Activated naive CD4-positive, alpha-beta T cell treated with anti-CD3 and anti-CD28 coated beads, Interleukin-2, amount 10 ng/mL, durations not matched to agents 7 days and 5 days (primary cell): ENCODE measurements around the gene KLC4.
"Not testable (repeated sequence)": the region's sequence is repeated elsewhere in the genome, so short reads cannot be mapped to it uniquely, and the experiment has no call there.

Source experiments
- CTCF ChIA-PET: fragments of 350-600 bp; sonication (Branson Sonifier 250); formaldehyde crosslinking; loops from one replicate; lab custom pipeline; 2021; ENCODE audit warnings: antibody characterized with exemption; lab: Charles Lee
- DNase-seq: peaks from one replicate; pipeline ENCODE4 v3.0.0-alpha.2; 2020
- H3K27ac Mint-ChIP-seq: one replicate; pipeline ENCODE4 v1.8.0; 2021; ENCODE audit warnings: mild to moderate bottlenecking, moderate library complexity, mixed read lengths
- H3K27me3 Mint-ChIP-seq: one replicate; pipeline ENCODE4 v1.8.0; 2021; ENCODE audit warnings: mild to moderate bottlenecking, mixed read lengths
- H3K36me3 Mint-ChIP-seq: one replicate; pipeline ENCODE4 v1.8.0; 2021; ENCODE audit warnings: mixed read lengths
- H3K4me1 Mint-ChIP-seq: one replicate; pipeline ENCODE4 v1.8.0; 2021; ENCODE audit warnings: mixed read lengths
- H3K4me3 Mint-ChIP-seq: one replicate; pipeline ENCODE4 v1.8.0; 2021; ENCODE audit warnings: mild to moderate bottlenecking, moderate library complexity, mixed read lengths
- H3K9me3 Mint-ChIP-seq: one replicate; pipeline ENCODE4 v1.8.0; 2021; ENCODE audit warnings: mixed read lengths

Gene KLC4

DNA sequence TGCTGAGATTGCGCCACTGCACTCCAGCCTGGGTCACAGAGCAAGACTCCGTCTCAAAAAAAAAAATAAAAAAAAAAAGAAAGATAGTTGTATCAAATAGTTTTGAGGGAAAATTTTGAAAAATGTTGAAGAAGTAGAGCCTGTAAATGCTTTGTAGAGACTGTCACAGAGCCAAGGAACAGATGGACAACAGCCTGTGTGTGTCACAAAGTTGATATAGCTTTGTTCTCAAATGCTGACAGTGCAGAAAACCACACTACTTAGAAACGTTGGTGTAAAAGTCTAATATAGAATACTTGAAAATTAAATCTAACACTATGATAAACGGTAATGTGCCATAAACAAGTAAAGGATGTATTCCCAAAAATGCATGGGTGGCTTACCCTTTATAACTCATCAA lies 42.1 kb downstream of the KLC4 start:
- Mint-ChIP-seq H3K4me1 (no peaks in the 10 kb centered on the region), H3K4me3 (no peak overlapping the region), H3K36me3 (no peaks in the 10 kb centered on the region), H3K27me3 (peaks cover 37% of the 10 kb centered on the region), H3K27ac (no peak overlapping the region), H3K9me3 (no peaks in the 10 kb centered on the region)
- no peak for DNase-seq
- CTCF ChIA-PET: no interaction called here

DNA sequence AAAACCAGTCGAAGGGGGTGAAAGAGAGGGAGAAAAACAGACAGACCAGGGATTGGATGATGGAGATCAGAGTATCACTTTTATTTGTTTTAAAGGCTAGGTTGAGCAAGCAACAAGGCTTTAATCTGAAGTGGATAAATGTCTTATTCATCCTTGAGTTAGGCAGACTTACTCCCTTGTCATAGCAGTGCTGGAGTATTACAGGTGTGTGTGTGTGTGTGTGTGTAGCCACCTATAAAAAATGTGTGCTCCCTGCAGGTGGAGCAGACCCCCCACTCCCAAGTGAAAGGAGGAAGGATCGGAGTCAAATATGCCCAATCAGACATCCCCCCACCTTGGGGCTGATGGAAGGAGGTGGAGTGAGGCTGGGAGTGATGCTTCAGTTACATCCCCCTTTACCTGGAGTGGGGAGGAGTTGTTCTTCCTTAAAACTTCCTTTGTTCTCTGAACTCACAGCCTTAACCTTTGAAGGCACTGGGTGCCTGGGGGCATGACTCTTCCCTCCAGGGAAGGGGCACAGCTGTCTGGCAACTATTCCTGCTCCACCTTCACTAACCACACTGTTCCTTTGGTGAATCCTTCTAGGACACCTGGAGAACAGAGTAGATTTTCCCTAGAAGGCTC lies 43.9 kb downstream of the KLC4 start:
- H3K4me3 Mint-ChIP-seq: no peak overlapping the region

DNA sequence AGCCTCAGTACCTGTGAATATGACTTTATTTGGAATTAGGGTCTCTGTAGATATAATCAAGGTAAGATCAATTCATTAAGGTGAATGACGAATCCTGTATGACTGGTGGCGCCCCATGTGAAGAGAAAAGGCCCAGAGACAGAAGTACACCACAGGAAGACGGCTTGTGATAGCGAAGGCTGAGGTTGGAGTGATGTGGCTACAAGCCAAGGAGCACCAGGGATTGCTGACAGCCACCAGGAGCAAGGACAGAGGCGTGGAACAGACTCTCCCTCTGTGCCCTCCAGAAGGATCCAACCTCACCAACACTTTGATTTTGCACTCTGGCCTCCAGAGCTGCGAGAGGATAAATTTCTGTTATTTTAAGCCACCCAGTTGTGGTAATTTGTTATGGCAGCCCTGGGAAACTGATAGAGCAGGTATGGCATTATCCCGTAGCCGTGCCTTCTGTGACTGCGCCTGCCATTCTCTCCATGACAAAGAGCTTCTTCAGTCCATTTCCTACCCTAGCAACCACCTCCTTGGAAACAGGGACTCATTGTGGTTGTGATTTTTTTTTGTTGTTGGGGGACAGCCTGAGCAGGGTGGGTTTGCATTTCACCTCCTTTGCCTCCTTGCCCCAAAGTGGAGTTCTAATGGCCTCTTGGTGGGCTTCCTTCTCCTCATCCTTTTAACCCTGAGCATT lies 46.2 kb downstream of the KLC4 start:
- Mint-ChIP-seq H3K27ac (no peak overlapping the region), H3K4me1 (no peaks in the 10 kb centered on the region), H3K9me3 (no peaks in the 10 kb centered on the region), H3K36me3 (no peaks in the 10 kb centered on the region), H3K27me3 (peaks cover 24% of the 10 kb centered on the region), H3K4me3 (no peak overlapping the region)
- no peak for DNase-seq
- CTCF ChIA-PET: no interaction called here

More for the DNA sequence above, 43.9 kb downstream of the KLC4 start:
- Mint-ChIP-seq H3K27me3 (peaks cover 34% of the 10 kb centered on the region), H3K36me3 (no peaks in the 10 kb centered on the region), H3K27ac (no peak overlapping the region), H3K9me3 (no peaks in the 10 kb centered on the region), H3K4me1 (no peaks in the 10 kb centered on the region)
- CTCF ChIA-PET: no interaction called here
- DNase-seq: no peak

DNA sequence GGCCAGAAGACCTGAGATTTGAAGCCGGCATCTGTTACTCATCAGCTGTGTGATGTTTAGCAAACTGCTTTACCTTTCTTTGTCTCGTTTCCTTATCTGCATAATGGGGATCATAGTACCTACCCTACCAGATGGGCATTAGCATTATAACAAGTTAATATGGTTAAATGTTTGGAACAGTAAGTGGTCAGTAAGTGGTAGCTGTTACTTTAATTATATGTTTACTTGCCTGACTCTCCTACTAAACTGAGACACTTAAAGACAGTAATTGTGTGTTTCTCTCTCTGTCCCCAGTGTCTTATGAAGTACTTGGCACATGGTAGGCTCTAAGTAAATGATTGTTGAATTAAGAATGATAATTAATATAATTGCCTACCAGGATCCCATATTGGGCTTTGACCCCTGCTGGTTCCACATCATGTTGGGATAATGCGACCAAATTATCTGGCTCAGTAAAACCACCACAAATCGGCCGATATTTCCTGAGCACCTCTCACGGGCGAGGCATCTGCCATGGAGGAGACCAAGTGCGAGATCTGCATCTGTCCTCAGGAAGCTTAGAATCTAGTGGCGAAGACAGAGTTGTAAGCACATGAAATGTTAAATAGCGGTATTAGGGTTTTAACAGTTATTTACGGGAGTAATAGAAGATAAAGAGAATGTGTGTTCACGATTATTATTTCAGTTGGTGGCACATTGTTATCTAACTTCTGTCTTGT lies 48.1 kb downstream of the KLC4 start:
- DNase-seq: no peak
- H3K4me3 Mint-ChIP-seq: no peak overlapping the region
- no peaks in the 10 kb centered on the region for H3K36me3 Mint-ChIP-seq
- no peak overlapping the region for H3K27ac Mint-ChIP-seq
- CTCF ChIA-PET: no interaction called here
- peaks cover 17% of the 10 kb centered on the region for H3K27me3 Mint-ChIP-seq
- no peaks in the 10 kb centered on the region for H3K4me1 Mint-ChIP-seq
- no peaks in the 10 kb centered on the region for H3K9me3 Mint-ChIP-seq

DNA sequence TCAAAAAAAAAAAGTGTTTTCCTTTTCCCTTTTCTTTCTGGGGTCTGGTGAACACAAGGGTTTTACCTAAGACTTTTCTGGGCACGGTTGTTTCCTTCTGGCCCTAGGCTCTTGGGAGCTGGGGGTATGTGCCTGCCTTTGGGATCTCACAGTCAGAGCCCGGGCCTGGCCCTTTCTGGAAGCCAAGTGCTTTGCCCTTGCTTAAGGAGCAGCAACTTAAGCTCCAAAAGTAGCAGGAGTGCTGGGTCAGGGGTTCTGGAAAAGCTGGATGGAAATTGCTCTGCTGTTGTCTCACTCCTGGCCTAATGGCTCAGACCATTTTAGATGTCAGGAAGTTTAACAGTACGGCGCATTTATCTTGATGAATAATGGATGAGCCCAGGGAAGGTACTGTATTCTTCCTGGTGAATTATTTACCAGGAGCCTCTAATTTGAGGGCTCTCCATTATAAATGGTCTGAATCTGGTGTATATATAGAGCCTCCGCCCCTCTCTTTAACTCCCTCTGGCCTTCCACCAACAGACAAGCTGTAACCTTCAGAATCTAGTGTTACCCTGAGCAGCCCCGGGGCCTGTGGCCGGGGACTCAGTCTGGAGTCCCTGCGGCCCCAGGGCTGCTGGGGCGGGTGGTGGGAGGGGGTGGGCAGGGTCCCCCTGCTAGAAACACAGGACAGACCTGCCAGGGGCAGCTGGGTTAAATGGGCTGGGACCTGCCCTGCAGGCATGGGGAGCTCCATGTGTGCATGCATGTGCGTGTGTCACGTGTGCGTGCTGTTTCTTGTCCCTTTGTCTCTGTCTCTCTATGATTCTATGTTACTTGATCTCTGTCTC lies 54.2 kb downstream of the KLC4 start:
- no peak overlapping the region for H3K4me3 Mint-ChIP-seq
- no peak overlapping the region for H3K27ac Mint-ChIP-seq
- H3K9me3 Mint-ChIP-seq: no peaks in the 10 kb centered on the region
- H3K36me3 Mint-ChIP-seq: no peaks in the 10 kb centered on the region
- CTCF ChIA-PET: interaction anchor here (0.6 to 0.8 kb wide), 2 partner anchors 21 to 130 kb away, joined by 3 to 5 read pairs; no protein-coding TSS in a partner anchor
- H3K27me3 Mint-ChIP-seq: peaks cover 6% of the 10 kb centered on the region
- DNase-seq: no peak
- no peaks in the 10 kb centered on the region for H3K4me1 Mint-ChIP-seq

DNA sequence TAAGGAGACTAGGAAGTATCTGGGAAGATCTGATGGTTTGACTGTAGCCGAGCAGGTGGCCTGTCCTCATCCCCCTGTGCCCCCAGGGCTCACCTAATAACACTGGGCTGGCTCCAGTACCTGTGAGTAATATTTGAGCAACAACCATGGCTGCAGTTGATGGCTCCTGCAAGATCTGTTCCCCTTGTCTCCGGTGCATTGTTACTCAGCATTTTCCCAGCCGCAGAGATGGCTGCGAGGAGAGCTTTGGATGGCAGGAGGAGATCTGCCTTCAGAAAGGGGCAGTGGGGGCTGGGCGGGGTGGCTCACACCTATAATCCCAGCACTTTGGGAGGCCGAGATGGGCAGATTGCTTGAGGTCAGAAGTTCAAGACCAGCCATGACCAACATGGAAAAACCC lies 55.9 kb downstream of the KLC4 start:
- Mint-ChIP-seq H3K27me3 (peaks cover 6% of the 10 kb centered on the region), H3K36me3 (no peaks in the 10 kb centered on the region), H3K27ac (no peak overlapping the region), H3K4me3 (no peak overlapping the region), H3K4me1 (no peaks in the 10 kb centered on the region), H3K9me3 (no peaks in the 10 kb centered on the region)
- no peak for DNase-seq
- CTCF ChIA-PET: interaction anchor here (1.3 kb wide), 1 partner anchor 28 kb away, joined by 7 read pairs; no protein-coding TSS in a partner anchor

DNA sequence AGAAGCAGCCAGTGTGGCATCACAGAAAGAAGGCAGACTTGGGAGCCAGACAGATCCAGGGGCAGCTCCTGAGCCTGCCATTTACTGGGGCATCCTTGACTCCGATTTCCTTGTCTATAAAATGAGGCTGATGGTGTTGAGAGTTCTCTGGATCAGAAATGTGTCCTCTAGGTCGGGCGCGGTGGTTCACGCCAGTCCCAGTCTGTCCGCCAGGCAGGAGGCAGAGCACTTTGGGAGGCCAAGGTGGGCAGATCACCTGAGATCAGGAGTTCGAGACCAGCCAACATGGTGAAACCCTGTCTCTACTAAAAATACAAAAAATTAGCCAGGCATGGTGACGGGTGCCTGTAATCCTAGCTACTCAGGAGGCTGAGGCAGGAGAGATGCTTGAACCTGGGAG lies 58.0 kb downstream of the KLC4 start:
- H3K4me3 Mint-ChIP-seq, H3K4me1 Mint-ChIP-seq, DNase-seq, H3K9me3 Mint-ChIP-seq, H3K27ac Mint-ChIP-seq, H3K36me3 Mint-ChIP-seq: not testable (repeated sequence)
- H3K27me3 Mint-ChIP-seq: peaks cover 15% of the 10 kb centered on the region
- CTCF ChIA-PET: interaction anchor here (1.4 kb wide), 1 partner anchor 26 kb away, joined by 3 read pairs; no protein-coding TSS in a partner anchor

DNA sequence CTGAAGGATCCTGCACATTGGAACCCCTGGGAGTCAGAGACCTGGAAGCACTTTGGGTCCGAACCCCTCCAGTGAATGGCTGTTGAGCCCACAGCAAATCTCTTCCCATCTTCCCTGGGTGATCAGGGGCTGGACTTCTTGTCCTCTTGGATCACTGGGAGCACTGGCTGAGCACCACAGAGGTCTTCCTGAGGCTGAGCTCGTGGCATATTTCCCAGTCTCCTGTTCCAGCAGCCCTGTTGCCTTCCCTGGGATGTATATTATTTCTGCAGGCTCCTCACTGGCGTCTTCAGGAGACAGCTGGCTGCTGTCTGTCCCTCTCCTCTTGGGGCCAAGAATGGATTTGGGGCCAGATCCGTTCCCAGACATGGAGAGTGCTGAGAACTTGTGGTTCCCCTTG lies 60.1 kb downstream of the KLC4 start:
- no peaks in the 10 kb centered on the region for H3K9me3 Mint-ChIP-seq
- H3K4me3 Mint-ChIP-seq: no peak overlapping the region
- no peaks in the 10 kb centered on the region for H3K36me3 Mint-ChIP-seq
- peaks cover 12% of the 10 kb centered on the region for H3K27me3 Mint-ChIP-seq
- no peak for DNase-seq
- H3K4me1 Mint-ChIP-seq: no peaks in the 10 kb centered on the region
- CTCF ChIA-PET: no interaction called here
- no peak overlapping the region for H3K27ac Mint-ChIP-seq

DNA sequence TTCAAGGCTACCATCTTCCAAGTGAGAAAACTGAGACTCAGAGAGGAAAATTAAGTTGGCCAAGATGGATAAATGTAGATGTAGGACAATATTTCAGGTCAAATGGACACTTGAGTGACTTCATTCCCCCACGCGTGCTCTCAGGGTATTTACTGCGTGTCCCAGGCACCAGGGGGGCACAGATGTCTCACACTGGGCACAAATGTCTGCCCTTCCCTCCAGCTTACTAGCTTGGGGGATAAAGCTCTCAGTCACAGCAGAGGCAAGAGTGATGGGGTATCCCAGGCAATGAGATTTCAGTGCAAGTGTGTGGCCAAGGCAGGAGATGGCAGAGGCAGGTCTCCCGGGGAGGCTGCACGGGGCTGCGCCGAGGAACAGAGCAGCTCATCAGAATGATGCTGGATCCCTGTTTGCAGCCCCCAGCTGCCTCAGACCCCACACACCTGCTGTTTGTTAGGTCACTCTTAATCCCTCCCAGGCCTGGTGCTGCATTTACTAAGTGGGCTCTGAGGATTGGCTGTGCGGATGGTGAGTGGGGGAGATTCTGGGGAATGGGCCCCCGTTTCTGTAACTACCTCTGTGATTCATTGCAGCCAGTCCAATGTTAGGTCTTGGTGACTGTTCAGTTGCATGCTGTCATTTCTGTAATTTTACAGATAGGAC lies 60.8 kb downstream of the KLC4 start:
- H3K27ac Mint-ChIP-seq: no peak overlapping the region
- CTCF ChIA-PET: no interaction called here
- peaks cover 15% of the 10 kb centered on the region for H3K27me3 Mint-ChIP-seq
- H3K4me1 Mint-ChIP-seq: no peaks in the 10 kb centered on the region
- H3K36me3 Mint-ChIP-seq: no peaks in the 10 kb centered on the region
- no peak for DNase-seq
- no peaks in the 10 kb centered on the region for H3K9me3 Mint-ChIP-seq
- no peak overlapping the region for H3K4me3 Mint-ChIP-seq

DNA sequence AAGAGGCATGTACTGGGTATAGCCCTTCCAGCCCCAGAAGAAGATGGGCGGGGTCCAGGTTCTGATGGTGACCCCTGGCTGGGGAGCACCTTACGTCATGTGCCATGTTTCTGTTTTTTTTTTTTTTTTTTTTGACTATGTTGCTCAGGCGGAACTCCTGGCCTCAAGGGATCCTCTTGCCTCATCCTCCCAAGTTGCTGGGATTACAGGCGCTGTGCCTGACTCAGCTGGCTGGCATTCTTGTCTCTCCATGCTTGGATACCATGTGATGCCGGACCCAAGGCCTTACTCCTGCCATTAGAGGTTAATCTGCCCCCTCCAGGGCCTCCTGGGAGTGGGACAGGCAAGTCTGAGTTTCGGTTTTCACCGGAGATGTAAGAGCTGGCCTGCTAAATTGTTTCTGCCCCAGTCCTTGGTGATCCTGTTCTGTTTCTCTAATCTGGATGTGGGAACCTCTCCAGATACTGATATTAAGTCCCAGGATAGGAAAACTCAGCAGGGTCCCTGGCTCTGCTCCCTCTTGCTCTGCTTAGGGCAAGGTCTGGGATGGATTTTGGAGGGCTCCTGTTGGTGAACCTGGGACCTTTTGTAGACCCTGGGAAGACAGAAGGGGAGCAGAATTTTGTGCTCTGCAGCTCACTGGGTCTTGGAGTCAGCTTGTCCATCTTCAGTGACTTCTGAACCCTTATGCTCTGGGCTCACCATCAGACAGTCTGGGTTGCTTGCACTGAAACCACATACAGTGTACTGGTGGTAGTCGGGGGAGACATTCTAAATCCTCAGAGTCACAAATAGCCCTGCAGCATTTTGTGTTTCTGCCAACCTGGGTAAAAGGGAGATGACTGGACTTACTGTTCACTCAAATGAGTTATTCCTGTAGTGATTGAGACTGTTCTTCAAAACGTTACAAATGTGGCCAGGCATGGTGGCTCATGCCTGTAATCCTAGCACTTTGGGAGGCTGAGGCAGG lies 61.8 kb downstream of the KLC4 start:
- DNase-seq: no peak
- no peaks in the 10 kb centered on the region for H3K9me3 Mint-ChIP-seq
- no peak overlapping the region for H3K4me3 Mint-ChIP-seq
- H3K27me3 Mint-ChIP-seq: peaks cover 18% of the 10 kb centered on the region
- CTCF ChIA-PET: no interaction called here
- no peaks in the 10 kb centered on the region for H3K4me1 Mint-ChIP-seq
- H3K36me3 Mint-ChIP-seq: no peaks in the 10 kb centered on the region
- no peak overlapping the region for H3K27ac Mint-ChIP-seq

DNA sequence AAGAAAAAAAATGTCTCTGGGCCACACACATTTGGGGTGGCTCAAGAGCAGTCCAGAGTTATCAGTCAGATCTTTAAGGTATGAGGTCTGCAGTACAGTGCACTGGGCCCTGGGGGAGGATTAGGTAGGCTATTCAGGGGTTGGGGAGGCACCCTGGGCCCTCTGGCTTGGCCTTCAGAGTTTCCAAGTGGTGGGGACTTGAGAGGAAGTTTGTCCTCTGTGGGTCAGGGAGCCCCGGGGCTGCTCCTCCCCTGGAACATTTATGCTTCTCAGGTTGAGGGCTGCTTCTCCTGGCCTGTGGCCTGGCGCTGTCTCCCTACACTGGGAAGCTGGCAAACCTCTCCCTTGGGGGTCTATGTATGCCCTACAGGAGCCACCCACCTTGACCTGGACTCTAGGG lies 62.7 kb downstream of the KLC4 start:
- Mint-ChIP-seq H3K27ac (no peak overlapping the region), H3K9me3 (no peaks in the 10 kb centered on the region), H3K27me3 (peaks cover 18% of the 10 kb centered on the region), H3K36me3 (no peaks in the 10 kb centered on the region), H3K4me3 (no peak overlapping the region), H3K4me1 (no peaks in the 10 kb centered on the region)
- no peak for DNase-seq
- CTCF ChIA-PET: no interaction called here

DNA sequence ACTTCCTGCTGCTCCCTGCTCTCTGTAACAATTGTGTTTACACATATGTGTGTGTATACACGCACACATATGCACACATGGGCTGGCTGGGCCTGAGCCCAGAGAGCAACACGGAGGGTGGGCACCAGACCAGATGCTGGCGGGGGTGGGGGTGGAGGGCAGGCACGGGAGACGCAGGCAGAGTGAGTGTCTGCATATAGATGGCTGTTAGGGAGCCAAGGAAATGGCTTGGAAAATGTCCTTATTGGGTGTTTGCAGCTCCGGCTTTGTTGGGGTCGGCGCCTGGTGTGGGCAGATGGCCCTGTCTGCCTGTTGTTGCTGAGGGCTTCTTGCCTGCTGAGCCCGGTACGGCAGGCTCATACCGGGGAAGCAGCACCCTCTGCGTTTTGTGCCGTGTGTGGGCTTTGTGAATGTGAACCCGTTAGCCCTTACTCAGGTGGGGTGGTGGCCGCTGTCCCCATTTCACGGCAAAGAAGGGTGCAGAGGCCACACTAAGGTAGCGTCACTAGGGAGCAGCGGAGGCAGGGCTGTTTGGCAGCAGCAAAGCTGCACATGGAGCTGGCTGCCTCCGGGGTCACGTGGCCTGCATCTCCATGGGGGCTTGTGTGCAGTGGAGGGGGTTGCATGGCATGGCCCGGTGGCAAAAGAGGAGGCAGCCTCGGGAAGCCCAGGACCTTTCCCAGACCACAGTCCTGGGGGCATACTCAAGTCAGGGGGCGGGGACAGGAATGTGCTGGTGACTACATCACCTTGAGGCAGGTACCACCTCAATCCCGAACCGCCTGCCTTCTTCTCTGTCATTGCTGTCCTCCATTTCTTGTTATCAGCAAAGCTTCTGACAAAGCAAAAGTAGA lies 64.3 kb downstream of the KLC4 start:
- CTCF ChIA-PET: no interaction called here
- peaks cover 15% of the 10 kb centered on the region for H3K27me3 Mint-ChIP-seq
- H3K36me3 Mint-ChIP-seq: no peaks in the 10 kb centered on the region
- H3K27ac Mint-ChIP-seq: no peak overlapping the region
- H3K4me3 Mint-ChIP-seq: no peak overlapping the region
- no peak for DNase-seq
- H3K4me1 Mint-ChIP-seq: no peaks in the 10 kb centered on the region
- no peaks in the 10 kb centered on the region for H3K9me3 Mint-ChIP-seq
